NCI-H146 treated with DMSO at 0.1 percent for 48 hours (cell line): ENCODE data around the gene GUK1.

Experiments
- DNase-seq: peaks from one replicate; lab custom pipeline; 2025; ENCODE audit not compliant: unreplicated experiment; lab: John Stamatoyannopoulos, UW

GUK1 gene

GRCh38 chr1:228149406-228150119 is 9.5 kb downstream of the GUK1 start, which contains the start of gene GJC2:
GJC2 (plus strand) TSS chr1:228149930; CDS start chr1:228157759, 7,829 bp downstream.
- no peak for DNase-seq

- no peak for DNase-seq
These were observed 10.0 kb downstream of the GUK1 start for GRCh38 chr1:228150120-228150460.

- no peak for DNase-seq
These were observed 10.5 kb downstream of the GUK1 start for GRCh38 chr1:228150461-228151179.

GRCh38 chr1:228151180-228151925 is 11.3 kb downstream of the GUK1 start:
- DNase-seq: no peak

- no peak for DNase-seq
These were observed 12.2 kb downstream of the GUK1 start for GRCh38 chr1:228152097-228152917.

- DNase-seq: no peak
These were observed 12.8 kb downstream of the GUK1 start for GRCh38 chr1:228152918-228153258.

GRCh38 chr1:228154021-228154669 is 14.1 kb downstream of the GUK1 start:
- no peak for DNase-seq

- DNase-seq: peak; percentile 55
These were observed 14.8 kb downstream of the GUK1 start for GRCh38 chr1:228154670-228155571.

- no peak for DNase-seq
These were observed 15.8 kb downstream of the GUK1 start for GRCh38 chr1:228155596-228156514.

GRCh38 chr1:228156515-228156881 is 16.4 kb downstream of the GUK1 start:
- DNase-seq: no peak

- DNase-seq: no peak
These were observed 17.1 kb downstream of the GUK1 start for GRCh38 chr1:228156941-228157728.

- DNase-seq: no peak
These were observed 17.6 kb downstream of the GUK1 start for GRCh38 chr1:228157729-228158126.

- no peak for DNase-seq
These were observed 18.3 kb downstream of the GUK1 start for GRCh38 chr1:228158151-228159007.

GRCh38 chr1:228159008-228159665 is 19.1 kb downstream of the GUK1 start:
- DNase-seq: no peak

- DNase-seq: no peak
These were observed 20.2 kb downstream of the GUK1 start for GRCh38 chr1:228160201-228160761.

- no peak for DNase-seq
These were observed 21.3 kb downstream of the GUK1 start for GRCh38 chr1:228161362-228161761.
